Keratinocyte (primary cell): ENCODE data around the gene UMODL1. TPM values are rescaled to one million over a fixed set of nuclear protein-coding genes. Genes with fewer than 3 reads are reported as not detected.

ENCODE experiments used
- DNase-seq: peaks from one replicate; pipeline ENCODE4 v3.0.0-alpha.2; 2011; ENCODE audit warnings: low read depth, missing footprints, low spot score
- FAIRE-seq: peaks from 2 replicates; lab custom pipeline; 2011; peaks lifted over from hg19 to GRCh38; lab: Jason Lieb, UNC
- H2AFZ ChIP-seq: 2 replicates; pipeline ENCODE4 v1.6.0; 2012; ENCODE audit warnings: low read length, control low read depth, inconsistent platforms; ENCODE audit not compliant: control insufficient read depth
- H3K27ac ChIP-seq: 2 replicates; pipeline ENCODE4 v1.5.1; 2011; ENCODE audit warnings: low read length; ENCODE audit not compliant: control insufficient read depth, insufficient read depth
- H3K27me3 ChIP-seq: 3 replicates; pipeline ENCODE4 v1.6.0; 2011; ENCODE audit warnings: low read length; ENCODE audit not compliant: control insufficient read depth, insufficient read depth; ENCODE audit errors: extremely low read depth
- H3K36me3 ChIP-seq, 2 experiments: 2 replicates in 1 of 2; 3 replicates in 1 of 2; pipeline ENCODE4 v1.5.1; 2011; ENCODE audit warnings: low read length in 2 of 2, mild to moderate bottlenecking in 1 of 2; ENCODE audit not compliant: control insufficient read depth in 2 of 2, insufficient read depth in 2 of 2; ENCODE audit errors: extremely low read depth in 1 of 2
- H3K4me1 ChIP-seq: 3 replicates; pipeline ENCODE4 v1.5.1; 2011; ENCODE audit warnings: low read length; ENCODE audit not compliant: control insufficient read depth, insufficient read depth; ENCODE audit errors: extremely low read depth
- H3K4me2 ChIP-seq: 3 replicates; pipeline ENCODE4 v1.6.0; 2011; ENCODE audit warnings: low read depth, low read length; ENCODE audit not compliant: control insufficient read depth, insufficient read depth; ENCODE audit errors: extremely low read depth
- H3K4me3 ChIP-seq, 3 experiments: fragments of 200-600 bp in 1 of 3; sonication (generic) in 1 of 3; 2 replicates in 2 of 3; 3 replicates in 1 of 3; pipeline ENCODE4 v1.5.1; 2011 to 2016; ENCODE audit warnings: low read length in 3 of 3, mild to moderate bottlenecking in 3 of 3, control low read depth in 2 of 3, inconsistent platforms in 1 of 3, low read depth in 1 of 3, mixed read lengths in 1 of 3, mixed run types in 1 of 3, moderate library complexity in 1 of 3; ENCODE audit not compliant: control insufficient read depth in 2 of 3, insufficient read depth in 2 of 3; ENCODE audit errors: extremely low read depth in 1 of 3
- H3K79me2 ChIP-seq: 2 replicates; pipeline ENCODE4 v1.6.0; 2012; ENCODE audit warnings: low read length; ENCODE audit not compliant: control insufficient read depth, insufficient read depth
- H3K9ac ChIP-seq: 3 replicates; pipeline ENCODE4 v1.6.0; 2011; ENCODE audit warnings: low read length; ENCODE audit not compliant: control insufficient read depth, insufficient read depth; ENCODE audit errors: extremely low read depth
- H3K9me1 ChIP-seq: 3 replicates; pipeline ENCODE4 v1.6.0; 2011; ENCODE audit warnings: low read length; ENCODE audit not compliant: control insufficient read depth, insufficient read depth; ENCODE audit errors: extremely low read depth
- H3K9me3 ChIP-seq: 2 replicates; pipeline ENCODE4 v1.5.1; 2012; ENCODE audit warnings: low read depth, low read length; ENCODE audit not compliant: control insufficient read depth
- H4K20me1 ChIP-seq: 3 replicates; pipeline ENCODE4 v1.6.0; 2011; ENCODE audit warnings: low read length; ENCODE audit not compliant: control insufficient read depth, insufficient read depth; ENCODE audit errors: extremely low read depth
- EZH2 ChIP-seq: IDR thresholded peaks from one replicate; pipeline ENCODE4 v1.6.1; 2012; ENCODE audit warnings: inconsistent platforms, mild to moderate bottlenecking, low read length, moderate library complexity
- dilution Hi-C: fragments of 300-500 bp; cut with MboI; formaldehyde crosslinking; loops from one replicate; pipeline ENCODE4 v1.7.0; 2020; ENCODE audit warnings: low sequenced_read_pairs; ENCODE audit not compliant: extremely low pct_ligation_motif_present
- polyA minus RNA-seq, 3 experiments: library from RNA; depleted of rRNA, polyadenylated mRNA; stranded (reverse); fragments of >200 nt; gene quantifications; 1 replicate in 1 of 3; 2 replicates in 1 of 3; 3 replicates in 1 of 3; pipeline ENCODE4 v1.2.3, GENCODE V29; 2011
- polyA plus RNA-seq, 5 experiments: library from polyadenylated mRNA; depleted of rRNA in 3 of 5; stranded (reverse) in 3 of 5; stranded (forward) in 1 of 5; unstranded in 1 of 5; fragments of >200 nt; gene quantifications; 1 replicate in 1 of 5; 2 replicates in 3 of 5; 3 replicates in 1 of 5; pipeline versions ENCODE4 v1.2.1 to v1.2.3, GENCODE V29; 2011 to 2012; ENCODE audit warnings: missing spikeins in 2 of 5, low read depth in 1 of 5, low replicate concordance in 1 of 5
- TF ChIP-seq, protein P1 (sequence below), 3 experiments: IDR thresholded peaks in 1 of 3; conservative IDR thresholded peaks in 1 of 3; optimal IDR thresholded peaks in 1 of 3; 2 replicates in 2 of 3; 3 replicates in 1 of 3; pipeline versions ENCODE3 to v1.5.1; 2011; ENCODE audit warnings: low read length in 3 of 3, mild to moderate bottlenecking in 3 of 3, moderate library complexity in 2 of 3, control low read depth in 1 of 3, inconsistent platforms in 1 of 3; ENCODE audit not compliant: insufficient read depth in 2 of 3; ENCODE audit errors: extremely low read depth in 1 of 3

Gene UMODL1
- polyA plus RNA-seq, result 0.03 TPM in 1 of 3 replicates, not detected in the others
- polyA plus RNA-seq (2011; ENCODE audit: low read depth), result not detected
- polyA plus RNA-seq (2011; cell fraction: cytosol; rRNA removed), result not detected in 2 replicates
- not detected in 2 replicates for polyA plus RNA-seq (2011; cell fraction: nucleus; rRNA removed)
- polyA plus RNA-seq (2012; ENCODE audit: low replicate concordance), result not detected in 2 replicates
- polyA minus RNA-seq, result not detected in 3 replicates
- not detected for polyA minus RNA-seq (2011; cell fraction: cytosol; rRNA and poly(A)+ RNA removed)
- polyA minus RNA-seq (2011; cell fraction: nucleus; rRNA and poly(A)+ RNA removed), result not detected in 2 replicates

- Histone ChIP-seq H3K4me1 (no peaks in the 10 kb centered on the region), H3K36me3 (no peaks in the 10 kb centered on the region), H3K27ac (no peak within 1 kb of the TSS), H3K9me1 (no peaks in the 10 kb centered on the region), H2AFZ (no peak within 1 kb of the TSS), H3K4me3 (no peak within 1 kb of the TSS), H3K79me2 (no peaks in the 10 kb centered on the region), H3K4me2 (no peak within 1 kb of the TSS), H4K20me1 (no peaks in the 10 kb centered on the region), H3K9ac (no peak within 1 kb of the TSS), H3K27me3 (peaks cover 13% of the 10 kb centered on the region), H3K9me3 (no peaks in the 10 kb centered on the region)
- DNase-seq (no peak), FAIRE-seq (no peak)
- dilution Hi-C loops, result no loop called here
- no peak for TF ChIP-seq EZH2
- TF ChIP-seq, protein P1, sequence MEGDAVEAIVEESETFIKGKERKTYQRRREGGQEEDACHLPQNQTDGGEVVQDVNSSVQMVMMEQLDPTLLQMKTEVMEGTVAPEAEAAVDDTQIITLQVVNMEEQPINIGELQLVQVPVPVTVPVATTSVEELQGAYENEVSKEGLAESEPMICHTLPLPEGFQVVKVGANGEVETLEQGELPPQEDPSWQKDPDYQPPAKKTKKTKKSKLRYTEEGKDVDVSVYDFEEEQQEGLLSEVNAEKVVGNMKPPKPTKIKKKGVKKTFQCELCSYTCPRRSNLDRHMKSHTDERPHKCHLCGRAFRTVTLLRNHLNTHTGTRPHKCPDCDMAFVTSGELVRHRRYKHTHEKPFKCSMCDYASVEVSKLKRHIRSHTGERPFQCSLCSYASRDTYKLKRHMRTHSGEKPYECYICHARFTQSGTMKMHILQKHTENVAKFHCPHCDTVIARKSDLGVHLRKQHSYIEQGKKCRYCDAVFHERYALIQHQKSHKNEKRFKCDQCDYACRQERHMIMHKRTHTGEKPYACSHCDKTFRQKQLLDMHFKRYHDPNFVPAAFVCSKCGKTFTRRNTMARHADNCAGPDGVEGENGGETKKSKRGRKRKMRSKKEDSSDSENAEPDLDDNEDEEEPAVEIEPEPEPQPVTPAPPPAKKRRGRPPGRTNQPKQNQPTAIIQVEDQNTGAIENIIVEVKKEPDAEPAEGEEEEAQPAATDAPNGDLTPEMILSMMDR (optimal IDR thresholded peaks at IDR 0.05 in 1 of 3, IDR thresholded peaks at IDR 0.05 in 1 of 3, conservative IDR thresholded peaks at IDR 0.05 in 1 of 3; ENCODE audit: extremely low read depth in 1 of 3, insufficient read depth in 2 of 3, low read length in 3 of 3), result no peak
Observed at GRCh38 chr21:42071146-42071737, at the start of gene UMODL1. Gene UMODL1, plus strand, starts transcription at chr21:42071317. Its CDS starts 0 bp downstream, at chr21:42071317.

GRCh38 chr21:42021371-42022090 lies 49.6 kb upstream of the UMODL1 start:
- peaks cover 16% of the 10 kb centered on the region for H3K4me1 ChIP-seq
- H4K20me1 ChIP-seq, result no peaks in the 10 kb centered on the region
- H3K4me2 ChIP-seq, result no peak overlapping the region
- no peak overlapping the region for H3K27ac ChIP-seq
- DNase-seq, result no peak
- TF ChIP-seq, protein P1 (optimal IDR thresholded peaks at IDR 0.05 in 1 of 3, IDR thresholded peaks at IDR 0.05 in 1 of 3, conservative IDR thresholded peaks at IDR 0.05 in 1 of 3; ENCODE audit: extremely low read depth in 1 of 3, insufficient read depth in 2 of 3, low read length in 3 of 3), result no peak
- TF ChIP-seq EZH2, result no peak
- dilution Hi-C loops, result no loop called here
- peaks cover 20% of the 10 kb centered on the region for H3K27me3 ChIP-seq
- no peaks in the 10 kb centered on the region for H3K36me3 ChIP-seq
- no peak overlapping the region for H3K9ac ChIP-seq
- no peak overlapping the region for H3K4me3 ChIP-seq
- H3K9me3 ChIP-seq, result no peaks in the 10 kb centered on the region
- no peak overlapping the region for H2AFZ ChIP-seq
- no peaks in the 10 kb centered on the region for H3K9me1 ChIP-seq
- no peak for FAIRE-seq
- no peaks in the 10 kb centered on the region for H3K79me2 ChIP-seq
